ENCODE results near the gene XXYLT1.
A peak's percentile ranks its signal among the peaks of the same experiment; 100 is the strongest.
"Not testable (repeated sequence)": the region's sequence is repeated elsewhere in the genome, so short reads cannot be mapped to it uniquely, and the experiment has no call there.

Gene XXYLT1

GRCh38 chr3:195042743-195043606 lies 228.0 kb downstream of the XXYLT1 start:
- no peak for DNase-seq (ENCODE audit: low spot score)

GRCh38 chr3:195041871-195042742 lies 228.9 kb downstream of the XXYLT1 start:
- peak; percentile 52 for DNase-seq (ENCODE audit: low spot score)

GRCh38 chr3:195040773-195041520 lies 230.0 kb downstream of the XXYLT1 start:
- DNase-seq (ENCODE audit: low spot score) = no peak

DNA sequence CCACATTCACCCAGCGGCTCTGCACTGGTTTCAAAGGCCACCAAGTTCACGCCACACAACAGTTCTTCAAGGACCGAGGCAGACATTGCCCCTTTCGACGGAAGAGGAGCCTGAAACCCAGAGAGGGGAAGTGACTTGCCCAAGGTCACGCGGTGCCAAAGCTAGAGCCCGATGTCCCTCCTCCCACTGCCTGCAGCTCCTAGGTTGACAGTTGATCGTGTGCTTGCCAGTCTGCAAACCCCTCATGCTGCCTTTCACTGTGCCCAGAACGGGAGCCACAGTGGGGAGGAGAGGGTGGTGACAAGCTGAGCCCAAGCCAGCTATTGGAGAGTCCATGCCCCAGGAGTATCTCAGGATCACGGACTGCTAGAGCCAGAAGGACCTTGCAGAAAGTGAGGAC lies 230.9 kb downstream of the XXYLT1 start:
- DNase-seq (ENCODE audit: low spot score) = no peak

GRCh38 chr3:195039180-195039843 lies 231.6 kb downstream of the XXYLT1 start:
- DNase-seq (ENCODE audit: low spot score) = no peak

GRCh38 chr3:195038161-195038560 lies 232.8 kb downstream of the XXYLT1 start:
- DNase-seq (ENCODE audit: low spot score) = no peak

DNA sequence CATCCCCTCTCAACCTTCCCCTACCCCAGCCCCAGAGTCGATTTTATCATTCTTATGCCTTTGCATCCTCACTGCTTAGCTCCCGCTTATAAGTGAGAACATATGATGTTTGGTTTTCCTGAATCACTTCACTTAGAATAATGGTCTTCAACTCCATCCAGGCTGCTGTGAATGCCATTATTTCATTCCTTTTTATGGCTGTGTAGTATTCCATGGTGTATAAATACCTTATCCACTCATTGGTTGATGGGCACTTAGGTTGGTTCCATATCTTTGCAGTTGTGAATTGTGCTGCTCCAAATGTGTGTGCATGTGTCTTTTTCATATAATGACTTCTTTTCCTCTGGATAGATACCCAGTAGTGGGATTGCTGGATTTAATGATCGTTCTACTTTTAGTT lies 233.4 kb downstream of the XXYLT1 start:
- not testable (repeated sequence) for DNase-seq (ENCODE audit: low spot score)

DNA sequence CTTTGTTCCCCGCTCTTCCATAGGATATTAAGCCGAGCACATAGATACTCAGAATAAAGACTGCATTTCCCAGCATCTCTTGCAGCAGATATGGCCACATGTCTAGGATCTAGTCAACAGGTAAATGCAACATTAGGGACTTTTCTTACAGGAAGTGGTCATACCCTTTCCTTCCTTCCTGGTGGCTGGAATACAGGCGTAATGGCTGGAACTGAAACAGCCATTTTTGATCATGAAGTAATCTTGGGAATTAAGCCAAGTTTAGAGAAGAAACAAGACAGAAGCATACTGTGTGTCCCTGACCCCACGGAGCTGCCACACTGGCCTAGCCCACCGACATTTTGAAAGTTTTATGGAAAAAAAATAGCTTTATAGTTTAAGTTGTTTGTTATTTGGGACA lies 234.0 kb downstream of the XXYLT1 start:
- no peak for DNase-seq (ENCODE audit: low spot score)

DNA sequence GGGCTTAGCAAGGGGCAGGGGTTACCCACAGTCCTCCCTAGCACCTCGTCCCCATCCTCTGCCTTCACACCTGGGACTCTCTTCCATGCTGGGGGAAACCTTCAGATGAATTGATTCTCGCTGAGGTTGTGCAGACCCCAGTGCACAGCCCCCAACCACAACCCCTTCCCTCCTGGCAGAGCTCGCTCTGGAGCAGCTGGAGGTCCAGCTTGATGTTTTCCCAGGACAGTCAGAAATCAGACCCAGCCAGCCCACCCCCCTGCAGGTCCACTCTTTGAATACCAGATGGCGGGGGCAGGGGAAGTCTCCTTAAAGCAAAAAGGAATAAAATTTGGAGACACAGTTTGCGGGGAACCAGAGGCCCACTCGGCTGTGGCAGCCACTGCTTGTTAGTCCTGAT lies 234.4 kb downstream of the XXYLT1 start:
- no peak for DNase-seq (ENCODE audit: low spot score)

GRCh38 chr3:195036203-195036505 lies 234.8 kb downstream of the XXYLT1 start:
- no peak for DNase-seq (ENCODE audit: low spot score)

- DNase-seq (ENCODE audit: low spot score) = no peak
Observed at GRCh38 chr3:195035345-195036202, 235.4 kb downstream of the XXYLT1 start.

GRCh38 chr3:195034541-195034940 lies 236.4 kb downstream of the XXYLT1 start:
- DNase-seq (ENCODE audit: low spot score) = no peak

DNA sequence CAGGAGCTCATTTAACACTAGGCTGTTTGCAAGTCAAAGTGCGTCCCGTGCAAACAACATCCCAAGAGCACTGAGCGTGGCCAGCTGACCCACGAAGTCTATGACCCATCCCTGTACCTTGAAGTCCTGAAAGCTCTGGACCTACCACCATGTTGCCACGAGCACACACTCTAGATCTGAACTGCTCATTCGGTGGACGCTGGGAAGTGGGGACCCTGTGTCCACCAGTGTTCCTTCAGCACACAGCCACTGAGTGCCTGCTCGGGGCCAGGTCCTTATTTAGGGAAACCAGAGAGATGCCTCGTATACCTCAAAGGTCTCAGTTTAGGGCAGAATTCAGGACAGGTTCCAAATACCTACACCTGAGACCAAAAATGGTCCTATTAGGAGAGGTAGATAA lies 236.9 kb downstream of the XXYLT1 start:
- DNase-seq (ENCODE audit: low spot score) = no peak

DNA sequence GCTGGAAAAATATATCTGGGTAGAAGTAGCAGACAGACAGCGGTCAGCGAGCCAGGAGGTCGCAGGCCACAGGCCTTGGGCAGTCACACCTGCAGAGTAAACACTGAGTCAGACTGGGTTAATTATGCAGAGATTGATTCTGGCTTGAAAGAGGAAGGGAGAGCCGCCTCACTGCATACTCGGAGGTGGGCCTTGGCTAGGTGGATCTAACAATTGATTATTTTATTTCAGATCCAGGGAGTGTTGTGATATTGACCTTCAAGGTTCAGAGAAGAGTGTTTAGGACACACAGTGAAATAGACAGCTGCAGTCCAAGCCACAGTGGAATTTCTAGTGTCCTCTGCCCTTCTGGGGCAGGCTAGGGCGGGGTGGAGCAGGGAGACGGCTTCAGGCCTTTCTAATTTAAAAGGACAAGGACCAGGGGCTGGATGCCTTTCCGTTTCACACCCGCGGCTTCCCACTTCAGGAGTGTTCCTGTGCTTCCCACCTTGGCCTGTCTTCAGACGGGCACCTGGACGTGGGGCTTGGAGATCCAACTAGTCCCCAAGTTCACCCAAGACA lies 237.3 kb downstream of the XXYLT1 start:
- no peak for DNase-seq (ENCODE audit: low spot score)

- no peak for DNase-seq (ENCODE audit: low spot score)
Observed at GRCh38 chr3:195032955-195033354, 238.0 kb downstream of the XXYLT1 start.

- DNase-seq (ENCODE audit: low spot score) = no peak
Observed at GRCh38 chr3:195032106-195032759, 238.7 kb downstream of the XXYLT1 start.

GRCh38 chr3:195031574-195032003 lies 239.4 kb downstream of the XXYLT1 start:
- DNase-seq (ENCODE audit: low spot score) = no peak

GRCh38 chr3:195030791-195031321 lies 240.1 kb downstream of the XXYLT1 start:
- DNase-seq (ENCODE audit: low spot score) = no peak

DNA sequence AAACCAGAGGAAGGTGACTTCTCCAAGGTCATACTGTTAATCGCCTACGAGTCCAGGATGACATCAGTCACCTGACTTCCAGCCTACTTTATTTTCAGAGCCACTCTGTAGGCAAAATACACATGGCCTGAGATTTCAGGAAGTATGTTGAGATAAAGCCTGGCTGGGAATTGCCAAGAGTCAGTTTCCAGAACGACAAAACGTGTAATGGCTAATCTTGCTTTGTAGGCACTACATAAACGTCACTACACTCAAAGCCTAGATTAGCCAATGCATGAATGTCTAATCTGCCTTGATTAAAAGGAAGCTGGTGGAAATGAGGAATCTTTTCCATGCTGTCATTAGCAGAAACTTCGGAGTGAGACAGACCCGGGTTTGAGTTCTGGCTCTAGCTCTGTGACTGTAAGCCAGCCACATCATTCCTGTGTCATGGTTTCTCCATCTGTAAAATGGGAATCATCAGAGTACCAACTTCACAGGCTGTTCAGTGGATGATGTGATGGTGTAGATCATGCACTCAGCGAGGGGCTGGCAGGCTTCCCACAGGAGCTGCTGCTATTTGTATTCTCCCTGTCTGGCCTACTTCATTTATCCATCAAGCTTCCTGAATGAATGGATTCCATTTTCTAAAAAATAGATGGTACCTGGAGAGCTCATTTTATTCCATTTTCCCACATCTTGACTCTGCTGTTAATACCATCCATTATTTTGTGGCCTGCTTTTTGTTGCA lies 241.9 kb downstream of the XXYLT1 start:
- DNase-seq (ENCODE audit: low spot score) = no peak
